Stomach (tissue), 9 donors: ENCODE measurements around the gene PTGFRN. TPM values are rescaled to one million over a fixed set of nuclear protein-coding genes. Genes with fewer than 3 reads are reported as not detected.

ENCODE experiments used
- DNase-seq, 2 donors: peaks; one replicate each; pipeline versions ENCODE4 v3.0.0 to v3.0.0-alpha.2; 2013 to 2019
- H3K27ac ChIP-seq, 5 donors: fragments of 200-600 bp in 4 of 5; sonication (generic) in 4 of 5; one replicate each; pipeline ENCODE4 v1.5.1; 2013 to 2019; ENCODE audit warnings: mild to moderate bottlenecking in 1 of 5, moderate library complexity in 1 of 5
- H3K27me3 ChIP-seq, 3 donors: fragments of 200-600 bp; sonication (generic); one replicate each; pipeline ENCODE4 v1.5.1; 2017 to 2019; ENCODE audit warnings: mixed run types in 1 of 3
- H3K36me3 ChIP-seq, 4 donors: fragments of 200-600 bp; sonication (generic); 1 replicate in 3 of 4; 2 replicates in 1 of 4; pipeline ENCODE4 v1.5.1; 2016 to 2019
- H3K4me1 ChIP-seq, 4 donors: fragments of 200-600 bp; sonication (generic); one replicate each; pipeline ENCODE4 v1.5.1; 2016 to 2019
- H3K4me3 ChIP-seq, 4 donors: fragments of 200-600 bp; sonication (generic) in 3 of 4; one replicate each; pipeline ENCODE4 v1.5.1; 2016 to 2019; ENCODE audit warnings: mild to moderate bottlenecking in 1 of 4
- H3K9me3 ChIP-seq, 4 donors: fragments of 200-600 bp; sonication (generic); one replicate each; pipeline ENCODE4 v1.5.1; 2016 to 2019
- CTCF ChIP-seq, 7 experiments: fragments of 450-650 bp in 4 of 7; fragments of 200-600 bp in 3 of 7; sonication (generic) in 3 of 7; IDR thresholded peaks; one replicate each; pipeline ENCODE4 v1.5.1; 2016 to 2019; ENCODE audit warnings: antibody characterized with exemption in 7 of 7, control low read depth in 2 of 7, mild to moderate bottlenecking in 1 of 7
- EP300 ChIP-seq: sonication (generic); formaldehyde crosslinking; IDR thresholded peaks from one replicate; pipeline ENCODE4 v1.6.1; 2017; ENCODE audit warnings: antibody characterized with exemption
- POLR2A ChIP-seq, 4 donors: fragments of 450-650 bp; IDR thresholded peaks; one replicate each; pipeline ENCODE4 v1.6.1; 2016; ENCODE audit warnings: antibody characterized with exemption in 4 of 4, control low read depth in 2 of 4, mild to moderate bottlenecking in 1 of 4, moderate library complexity in 1 of 4
- POLR2AphosphoS5 ChIP-seq, 3 donors: sonication (generic); formaldehyde crosslinking; IDR thresholded peaks; one replicate each; pipeline ENCODE4 v1.6.1; 2016; ENCODE audit warnings: antibody characterized with exemption in 3 of 3
- WGBS, 5 donors: extraction: QIAGEN DNeasy Blood & Tissue Kit in 3 of 5; methylation state at CpG; one replicate each; pipeline versions ENCODE4 v1.1.5 to v1.1.7; 2013 to 2018; 5-methylcytosine and 5-hydroxymethylcytosine counted together
- intact Hi-C: fragments of 100-400 bp; cut with DNase I; formaldehyde crosslinking; loops from one replicate; pipeline ENCODE4 v1.15.1; 2023; ENCODE audit warnings: low total_unique reads
- polyA plus RNA-seq, 3 donors: library from polyadenylated mRNA; stranded (reverse); fragments of 200-250 nt; gene quantifications; one replicate each; pipeline ENCODE4 v1.2.3, GENCODE V29; 2013
- total RNA-seq, 5 donors: library from RNA; depleted of rRNA; stranded (reverse); fragments of >200 nt; gene quantifications; one replicate each; pipeline versions ENCODE4 v1.1.0 to v1.2.3, GENCODE V29; 2014 to 2016
- donor health status: healthy with polysubstance abuse.
- donor health status: Bipolar disorder and iron deficiency.
- donor health status: healthy.

PTGFRN gene
- total and polyA plus RNA-seq, 8 donors, result 3.8 to 66.6 (median 44.0) TPM

DNA sequence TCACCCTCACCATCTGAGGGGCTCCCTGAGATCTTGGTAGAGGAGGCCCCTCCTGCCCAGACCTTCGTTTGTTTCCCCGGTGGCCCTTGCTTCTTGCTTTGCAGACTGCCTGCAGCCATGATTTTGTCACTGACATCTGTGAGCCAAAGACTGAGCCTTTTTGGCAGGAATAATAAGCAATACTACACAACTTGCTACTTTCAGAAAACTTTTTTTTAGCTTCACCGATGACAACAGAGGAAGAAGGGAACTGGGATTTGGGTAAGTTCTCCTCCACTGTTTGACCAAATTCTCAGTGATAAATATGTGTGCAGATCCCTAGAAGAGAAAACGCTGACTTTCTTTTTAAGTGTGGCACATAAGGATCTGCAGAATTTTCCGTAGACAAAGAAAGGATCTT, 80.1 kb downstream of the PTGFRN start:
- Histone ChIP-seq H3K36me3 (peaks cover 0 to 12% (median 8%) of the 10 kb centered on the region in 4 donors), H3K4me1 (peaks cover 10 to 34% (median 12%) of the 10 kb centered on the region in 4 donors), H3K27ac (peak overlapping the region in 2 of 5 donors; percentile 0 to 57), H3K27me3 (no peaks in the 10 kb centered on the region), H3K9me3 (no peaks in the 10 kb centered on the region), H3K4me3 (no peak overlapping the region)
- TF ChIP-seq EP300 (no peak), CTCF (IDR thresholded peaks at IDR 0.05) (no peak), POLR2AphosphoS5 (IDR thresholded peaks at IDR 0.05) (no peak), POLR2A (IDR thresholded peaks at IDR 0.05) (no peak)
- intact Hi-C loops, result no loop called here
- DNase-seq, result peak in 1 of 2 donors; percentile 12
- WGBS, 5 donors, result 53 to 72% (median 61%) methylated on average over 5 of the region's 5 CpGs

DNA sequence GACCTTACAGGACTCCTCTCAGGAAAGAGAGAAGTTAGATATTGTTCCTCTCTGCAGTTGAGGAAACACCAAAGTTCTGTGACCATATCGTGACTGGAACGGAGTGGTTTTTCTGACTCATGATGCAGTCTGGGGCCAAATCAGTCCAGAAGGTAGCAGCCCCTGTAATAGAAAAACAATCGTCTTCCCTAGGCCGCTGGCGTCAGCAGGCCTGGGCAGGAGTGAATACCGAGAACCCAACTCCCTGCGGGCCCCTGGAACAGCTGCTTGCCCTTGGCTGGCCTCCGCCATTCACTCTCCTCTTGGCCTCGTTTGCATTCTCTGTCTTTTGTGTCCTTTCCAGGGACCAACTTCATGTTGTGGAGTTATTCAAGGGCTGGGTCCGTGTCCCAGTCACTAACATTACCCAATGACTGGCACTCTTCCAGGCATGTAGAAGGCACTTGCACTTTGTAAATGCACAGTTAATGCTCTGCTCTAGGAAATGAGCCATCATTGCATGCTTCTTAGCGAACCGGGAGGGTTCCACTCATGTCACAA, 81.0 kb downstream of the PTGFRN start:
- H3K27ac ChIP-seq, result peak overlapping the region in 3 of 5 donors; percentile 17 to 57 (median 20)

DNA sequence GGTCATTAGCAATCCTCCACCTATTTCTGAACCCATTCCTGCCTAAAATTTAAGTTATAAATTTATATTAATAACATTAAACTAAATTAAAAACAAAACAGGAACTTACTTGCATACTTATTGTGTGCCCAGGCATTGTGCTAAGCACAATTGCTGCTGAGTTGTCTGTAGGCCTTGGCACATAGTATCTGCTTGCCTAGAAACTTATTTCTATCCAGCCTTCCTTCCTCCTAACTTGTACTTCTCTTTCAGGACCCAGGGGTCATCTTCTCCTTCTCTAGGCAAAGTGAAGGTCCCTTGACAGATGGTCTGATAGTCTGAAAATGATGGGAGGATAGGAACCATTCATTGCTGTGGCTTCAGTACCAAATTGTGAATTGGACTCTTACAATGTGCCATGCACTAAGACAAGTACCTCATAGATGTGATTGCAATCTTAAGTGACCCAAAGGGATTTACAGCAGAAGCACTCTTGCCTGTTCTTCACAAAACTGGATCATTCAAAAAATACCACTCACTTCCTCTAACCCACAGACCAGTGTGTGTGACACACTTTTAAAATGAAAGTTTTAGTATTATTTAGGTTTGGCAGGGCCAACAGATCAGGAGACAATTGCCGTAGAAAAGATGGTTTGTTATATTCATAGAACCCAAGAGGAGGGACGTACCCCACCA, 81.6 kb downstream of the PTGFRN start:
- no peaks in the 10 kb centered on the region for H3K27me3 ChIP-seq
- 42 to 92% (median 59%) methylated on average over 2 of the region's 2 CpGs for WGBS, 5 donors
- H3K4me3 ChIP-seq, result no peak overlapping the region
- DNase-seq, result no peak
- H3K9me3 ChIP-seq, result no peaks in the 10 kb centered on the region
- TF ChIP-seq POLR2A (IDR thresholded peaks at IDR 0.05), result no peak
- no peak for TF ChIP-seq POLR2AphosphoS5 (IDR thresholded peaks at IDR 0.05)
- TF ChIP-seq EP300, result no peak
- no peak for TF ChIP-seq CTCF (IDR thresholded peaks at IDR 0.05)
- peaks cover 0 to 9% (median 7%) of the 10 kb centered on the region in 4 donors for H3K36me3 ChIP-seq
- peak overlapping the region in 2 of 5 donors; percentile 17 to 57 for H3K27ac ChIP-seq
- H3K4me1 ChIP-seq, result peaks cover 10 to 34% (median 12%) of the 10 kb centered on the region in 4 donors
- intact Hi-C loops, result no loop called here

More for the DNA sequence above, 81.0 kb downstream of the PTGFRN start:
- H3K4me1 ChIP-seq, result peaks cover 10 to 34% (median 12%) of the 10 kb centered on the region in 4 donors
- 59 to 81% (median 80%) methylated on average over 12 of the region's 12 CpGs for WGBS, 5 donors
- H3K9me3 ChIP-seq, result no peaks in the 10 kb centered on the region
- no peaks in the 10 kb centered on the region for H3K27me3 ChIP-seq
- intact Hi-C loops, result no loop called here
- peaks cover 0 to 9% (median 7%) of the 10 kb centered on the region in 4 donors for H3K36me3 ChIP-seq
- no peak for TF ChIP-seq POLR2A (IDR thresholded peaks at IDR 0.05)
- no peak for TF ChIP-seq CTCF (IDR thresholded peaks at IDR 0.05)
- peak in 1 of 3 donors; percentile 45 for TF ChIP-seq POLR2AphosphoS5 (IDR thresholded peaks at IDR 0.05)
- TF ChIP-seq EP300, result no peak
- H3K4me3 ChIP-seq, result no peak overlapping the region
- DNase-seq, result peak in 1 of 2 donors; percentile 21

- Histone ChIP-seq H3K9me3 (no peaks in the 10 kb centered on the region), H3K27me3 (no peaks in the 10 kb centered on the region), H3K36me3 (peaks cover 0 to 3% (median 2%) of the 10 kb centered on the region in 4 donors), H3K27ac (peak overlapping the region in 1 of 5 donors; percentile 17), H3K4me1 (peaks cover 10 to 34% (median 12%) of the 10 kb centered on the region in 4 donors), H3K4me3 (no peak overlapping the region)
- no peak for TF ChIP-seq CTCF (IDR thresholded peaks at IDR 0.05)
- TF ChIP-seq EP300, result no peak
- TF ChIP-seq POLR2AphosphoS5 (IDR thresholded peaks at IDR 0.05), result no peak
- no peak for TF ChIP-seq POLR2A (IDR thresholded peaks at IDR 0.05)
- no peak for DNase-seq
- intact Hi-C loops, result no loop called here
- 88 to 100% (median 100%) methylated on average over 1 of the region's 1 CpG for WGBS, 5 donors
Observed at GRCh38 chr1:116991918-116992317, 82.2 kb downstream of the PTGFRN start.
